Activated CD8-positive, alpha-beta T cell treated with anti-CD3 and anti-CD28 coated beads for 36 hours (primary cell): Measurements from ENCODE around the gene SORCS2. TPM values are rescaled to one million over a fixed set of nuclear protein-coding genes. Genes with fewer than 3 reads are reported as not detected.

Source experiments
- ATAC-seq: fragments of 200-7000 bp; cut with Tn5 transposase; one replicate; pipeline ENCODE4 v1.10.0; 2021; ENCODE audit warnings: mild to moderate bottlenecking, moderate library complexity
- CTCF ChIA-PET: fragments of 350-600 bp; sonication (Branson Sonifier 250); formaldehyde crosslinking; loops from one replicate; lab custom pipeline; 2021; ENCODE audit warnings: antibody characterized with exemption; lab: Charles Lee
- POLR2A ChIA-PET: fragments of 350-600 bp; sonication (Branson Sonifier 250); formaldehyde crosslinking; loops from one replicate; lab custom pipeline; 2021; ENCODE audit warnings: antibody characterized with exemption; lab: Charles Lee
- DNase-seq: peaks from one replicate; pipeline ENCODE4 v3.0.0-alpha.2; 2020
- H3K27ac Mint-ChIP-seq: one replicate; pipeline ENCODE4 v1.8.0; 2021; ENCODE audit warnings: mild to moderate bottlenecking, mixed read lengths
- H3K27me3 Mint-ChIP-seq: one replicate; pipeline ENCODE4 v1.8.0; 2021; ENCODE audit warnings: mixed read lengths
- H3K36me3 Mint-ChIP-seq: one replicate; pipeline ENCODE4 v1.8.0; 2021; ENCODE audit warnings: low read depth, mixed read lengths
- H3K4me1 Mint-ChIP-seq: one replicate; pipeline ENCODE4 v1.8.0; 2021; ENCODE audit warnings: low read depth, mixed read lengths
- H3K4me3 Mint-ChIP-seq: one replicate; pipeline ENCODE4 v1.8.0; 2021; ENCODE audit warnings: mild to moderate bottlenecking, moderate library complexity, mixed read lengths
- H3K9me3 Mint-ChIP-seq: one replicate; pipeline ENCODE4 v1.8.0; 2021; ENCODE audit warnings: mixed read lengths
- intact Hi-C: fragments of 100-400 bp; cut with micrococcal nuclease; formaldehyde crosslinking; loops from one replicate; pipeline ENCODE4 v1.10.0; 2022
- total RNA-seq, 2 experiments: library from RNA; stranded (reverse); gene quantifications; one replicate each; pipeline ENCODE4 v1.2.3, GENCODE V29; 2021
- TF ChIP-seq, protein P1 (sequence below): fragments of 200-600 bp; IDR thresholded peaks from one replicate; pipeline ENCODE4 v1.8.0; 2022; ENCODE audit warnings: antibody characterized with exemption, mild to moderate bottlenecking

SORCS2 gene
- total RNA-seq, 2 experiments from 2014 or later, result 0.05 TPM; not detected in 1

DNA sequence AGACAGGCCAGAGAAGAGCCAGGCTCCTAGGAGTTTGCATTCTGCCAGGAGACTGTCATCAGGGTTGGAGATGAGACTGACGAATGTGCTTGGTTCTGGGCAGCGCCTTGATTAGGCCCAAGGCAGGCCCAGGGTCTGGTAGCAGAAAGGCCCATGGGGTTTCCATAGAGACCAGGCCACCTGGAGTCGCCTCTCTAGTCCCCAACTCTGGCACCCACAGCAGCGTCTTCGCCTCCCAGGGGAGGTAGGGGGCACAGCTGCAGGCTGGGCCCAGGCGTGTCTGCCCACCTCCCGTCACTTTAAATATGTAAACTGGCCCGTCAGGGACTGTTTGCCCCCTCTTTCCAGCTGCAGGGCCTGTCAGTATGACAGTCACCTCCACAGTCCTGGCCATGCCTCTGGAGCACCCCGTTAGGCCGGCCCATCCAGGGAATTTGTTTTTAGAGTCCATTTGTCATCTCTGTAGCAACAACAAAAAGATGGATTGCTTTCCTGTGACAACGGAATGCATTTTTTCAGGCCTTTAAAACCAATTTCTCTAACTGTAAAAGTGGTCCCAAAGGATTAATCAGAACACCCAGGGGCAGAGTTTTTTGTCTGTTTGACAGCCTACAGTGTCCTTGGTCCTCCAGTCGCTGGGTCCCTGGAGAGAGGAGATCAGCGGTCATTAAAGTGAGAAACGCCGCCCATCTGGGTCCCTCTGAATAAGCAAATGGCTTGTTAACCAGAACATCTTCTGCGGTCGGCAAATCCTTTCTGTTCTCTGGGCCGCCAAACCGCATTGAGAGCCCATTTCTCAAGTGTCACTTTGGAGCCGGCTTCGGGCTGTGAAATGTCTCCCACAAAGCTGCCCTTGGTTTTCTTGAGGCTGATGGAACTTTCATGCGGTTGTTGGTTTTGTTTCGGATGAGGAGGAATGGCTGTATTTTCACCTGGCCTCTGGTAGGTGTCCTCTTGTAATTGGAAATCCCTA is 395.4 kb downstream of the SORCS2 start:
- ChIA-PET POLR2A (no interaction called here), CTCF (no interaction called here)
- peaks cover 7% of the 10 kb centered on the region for H3K27me3 Mint-ChIP-seq
- no peak overlapping the region for H3K4me3 Mint-ChIP-seq
- no peak for ATAC-seq
- TF ChIP-seq, protein P1, sequence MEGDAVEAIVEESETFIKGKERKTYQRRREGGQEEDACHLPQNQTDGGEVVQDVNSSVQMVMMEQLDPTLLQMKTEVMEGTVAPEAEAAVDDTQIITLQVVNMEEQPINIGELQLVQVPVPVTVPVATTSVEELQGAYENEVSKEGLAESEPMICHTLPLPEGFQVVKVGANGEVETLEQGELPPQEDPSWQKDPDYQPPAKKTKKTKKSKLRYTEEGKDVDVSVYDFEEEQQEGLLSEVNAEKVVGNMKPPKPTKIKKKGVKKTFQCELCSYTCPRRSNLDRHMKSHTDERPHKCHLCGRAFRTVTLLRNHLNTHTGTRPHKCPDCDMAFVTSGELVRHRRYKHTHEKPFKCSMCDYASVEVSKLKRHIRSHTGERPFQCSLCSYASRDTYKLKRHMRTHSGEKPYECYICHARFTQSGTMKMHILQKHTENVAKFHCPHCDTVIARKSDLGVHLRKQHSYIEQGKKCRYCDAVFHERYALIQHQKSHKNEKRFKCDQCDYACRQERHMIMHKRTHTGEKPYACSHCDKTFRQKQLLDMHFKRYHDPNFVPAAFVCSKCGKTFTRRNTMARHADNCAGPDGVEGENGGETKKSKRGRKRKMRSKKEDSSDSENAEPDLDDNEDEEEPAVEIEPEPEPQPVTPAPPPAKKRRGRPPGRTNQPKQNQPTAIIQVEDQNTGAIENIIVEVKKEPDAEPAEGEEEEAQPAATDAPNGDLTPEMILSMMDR, result no peak
- no peaks in the 10 kb centered on the region for H3K36me3 Mint-ChIP-seq
- H3K9me3 Mint-ChIP-seq, result peaks cover 7% of the 10 kb centered on the region
- H3K4me1 Mint-ChIP-seq, result no peaks in the 10 kb centered on the region
- H3K27ac Mint-ChIP-seq, result no peak overlapping the region
- no peak for DNase-seq
- intact Hi-C loops, result no loop called here

DNA sequence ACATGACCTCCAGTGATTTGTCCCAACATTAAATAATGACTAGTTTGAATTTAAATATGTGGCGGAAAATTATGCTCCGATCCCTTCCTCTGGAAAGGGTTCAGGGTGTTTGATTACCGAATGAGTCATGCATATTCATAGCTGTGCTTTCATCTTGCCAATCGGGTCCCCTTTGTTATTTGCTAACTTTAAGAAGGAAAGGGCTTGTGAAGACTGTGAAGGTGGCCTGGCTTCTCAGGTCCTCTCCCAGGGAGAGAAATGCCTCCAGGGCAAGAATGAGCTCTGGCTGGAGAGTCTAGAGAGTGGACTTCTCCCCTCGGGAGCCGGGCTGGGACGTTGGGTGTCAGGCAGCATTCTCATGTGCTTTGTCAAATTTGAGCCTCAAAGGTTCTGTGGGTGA is 397.9 kb downstream of the SORCS2 start:
- Mint-ChIP-seq H3K27ac (no peak overlapping the region), H3K36me3 (no peaks in the 10 kb centered on the region), H3K27me3 (peaks cover 7% of the 10 kb centered on the region), H3K4me3 (no peak overlapping the region), H3K9me3 (peaks cover 7% of the 10 kb centered on the region), H3K4me1 (no peaks in the 10 kb centered on the region)
- POLR2A ChIA-PET, result interaction anchor here (0.6 kb wide), 1 partner anchor 423 kb away, joined by 3 read pairs; no protein-coding TSS in a partner anchor
- intact Hi-C loops, result no loop called here
- ATAC-seq (no peak), DNase-seq (no peak)
- TF ChIP-seq, protein P1, result no peak
- CTCF ChIA-PET, result no interaction called here

DNA sequence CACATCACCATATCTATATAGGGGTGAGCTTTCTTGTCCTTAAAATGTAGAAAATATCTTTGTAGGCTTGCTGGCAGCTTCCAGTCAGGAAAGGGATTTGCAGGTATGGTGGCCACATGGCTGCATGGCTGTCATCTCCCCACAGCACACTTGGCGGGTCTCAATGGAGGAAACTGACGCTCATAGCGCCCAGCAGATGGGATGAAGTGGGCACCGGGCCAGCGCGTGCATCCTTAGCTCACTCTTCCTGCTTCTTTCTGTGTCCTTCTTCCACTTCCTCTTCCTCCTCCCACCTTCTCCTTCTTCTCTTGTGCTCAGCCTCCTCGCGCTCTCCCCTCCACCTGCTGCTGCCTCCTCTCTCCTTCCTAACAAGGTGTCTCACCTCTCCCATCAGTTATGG is 398.6 kb downstream of the SORCS2 start:
- Mint-ChIP-seq H3K9me3 (peaks cover 7% of the 10 kb centered on the region), H3K36me3 (no peaks in the 10 kb centered on the region), H3K4me1 (no peaks in the 10 kb centered on the region), H3K27ac (no peak overlapping the region), H3K27me3 (peaks cover 9% of the 10 kb centered on the region), H3K4me3 (no peak overlapping the region)
- DNase-seq (no peak), ATAC-seq (no peak)
- ChIA-PET POLR2A (interaction anchor here (0.6 kb wide), 1 partner anchor 423 kb away, joined by 3 read pairs; no protein-coding TSS in a partner anchor), CTCF (no interaction called here)
- TF ChIP-seq, protein P1, result no peak
- intact Hi-C loops, result no loop called here

DNA sequence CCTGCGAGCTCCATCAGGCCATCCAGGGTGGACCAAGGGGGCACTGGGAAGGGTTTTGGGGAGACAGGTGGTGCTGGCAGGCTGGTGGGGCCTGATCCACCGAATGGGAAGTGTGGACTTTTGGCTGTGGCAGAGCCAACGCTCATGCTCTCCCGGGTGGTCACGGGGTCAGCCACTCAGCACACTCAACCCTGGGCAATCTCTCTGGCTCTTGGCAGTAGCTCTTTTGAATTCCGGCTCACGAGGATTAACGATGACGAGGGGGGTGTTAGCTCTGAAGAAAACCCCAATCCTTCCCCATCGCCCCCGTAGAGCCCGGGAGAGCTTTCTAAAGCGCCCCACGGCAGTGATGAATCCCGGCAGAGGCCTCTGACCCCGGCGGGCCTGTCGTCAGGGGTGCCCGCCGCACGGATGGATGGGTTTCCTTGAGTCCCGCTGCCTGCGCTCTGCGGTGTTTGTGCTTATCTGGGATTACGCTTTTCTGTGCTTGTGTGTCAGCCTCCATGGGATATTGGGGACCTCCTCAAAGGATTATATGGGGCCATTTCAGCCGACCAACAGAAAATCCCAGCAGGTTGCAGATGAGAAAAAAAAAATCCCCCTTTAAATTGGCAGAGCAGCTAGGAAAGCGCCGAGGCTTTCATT is 399.2 kb downstream of the SORCS2 start:
- no peaks in the 10 kb centered on the region for H3K4me1 Mint-ChIP-seq
- TF ChIP-seq, protein P1, result no peak
- no peak overlapping the region for H3K4me3 Mint-ChIP-seq
- no peak for DNase-seq
- intact Hi-C loops, result no loop called here
- H3K27me3 Mint-ChIP-seq, result peaks cover 9% of the 10 kb centered on the region
- peaks cover 4% of the 10 kb centered on the region for H3K9me3 Mint-ChIP-seq
- ChIA-PET CTCF (no interaction called here), POLR2A (no interaction called here)
- no peaks in the 10 kb centered on the region for H3K36me3 Mint-ChIP-seq
- H3K27ac Mint-ChIP-seq, result no peak overlapping the region
- no peak for ATAC-seq
